Endothelial cell of umbilical vein (primary cell): Measurements from ENCODE around the gene CCDC126. TPM values are rescaled to one million over a fixed set of nuclear protein-coding genes. Genes with fewer than 3 reads are reported as not detected.

Experiments used
- BruUV-seq: library from RNA; stranded (reverse); fragments of 400-500 nt; replicated peaks from 2 replicates; lab custom pipeline; 2021; lab: Mats Ljungman, UMichigan
- CTCF ChIA-PET: fragments of 300-600, 350-600 bp; sonication (Branson Sonifier 250); formaldehyde crosslinking; loops from one replicate; lab custom pipeline; 2021; ENCODE audit warnings: antibody characterized with exemption, inconsistent platforms; lab: Charles Lee
- POLR2A ChIA-PET: fragments of 300-600, 350-600 bp; sonication (Branson Sonifier 250); formaldehyde crosslinking; loops from one replicate; lab custom pipeline; 2021; ENCODE audit warnings: antibody characterized with exemption, inconsistent platforms; lab: Charles Lee
- DNase-seq: peaks from one replicate; pipeline ENCODE4 v3.0.0-alpha.2; 2011; ENCODE audit warnings: low read depth, low spot score
- FAIRE-seq: peaks from 2 replicates; lab custom pipeline; 2011; peaks lifted over from hg19 to GRCh38; lab: Jason Lieb, UNC
- H2AFZ ChIP-seq: 2 replicates; pipeline ENCODE4 v1.6.0; 2012; ENCODE audit warnings: low read depth, low read length, control low read depth, inconsistent platforms
- H3K27ac ChIP-seq: 2 replicates; pipeline ENCODE4 v1.5.1; 2011; ENCODE audit warnings: low read depth, mild to moderate bottlenecking, control low read depth, low read length, moderate library complexity; ENCODE audit not compliant: insufficient read depth
- H3K27me3 ChIP-seq, 2 experiments: 2 replicates each; pipeline versions ENCODE4 v1.6.0 to v1.6.1; 2011; ENCODE audit warnings: low read length in 2 of 2, mixed read lengths in 1 of 2; ENCODE audit not compliant: control insufficient read depth in 2 of 2, insufficient read depth in 2 of 2
- H3K36me3 ChIP-seq, 2 experiments: 2 replicates in 1 of 2; 3 replicates in 1 of 2; pipeline ENCODE4 v1.5.1; 2011; ENCODE audit warnings: low read length in 2 of 2, mild to moderate bottlenecking in 1 of 2, moderate library complexity in 1 of 2; ENCODE audit not compliant: control insufficient read depth in 2 of 2, insufficient read depth in 2 of 2; ENCODE audit errors: extremely low read depth in 1 of 2
- H3K4me1 ChIP-seq: 3 replicates; pipeline ENCODE4 v1.5.1; 2011; ENCODE audit warnings: mild to moderate bottlenecking, low read length; ENCODE audit not compliant: control insufficient read depth, insufficient read depth; ENCODE audit errors: extremely low read depth
- H3K4me2 ChIP-seq: 2 replicates; pipeline ENCODE4 v1.6.1; 2011; ENCODE audit warnings: low read length, control low read depth, mixed read lengths; ENCODE audit not compliant: insufficient read depth
- H3K4me3 ChIP-seq, 3 experiments: fragments of 200-600 bp in 1 of 3; sonication (generic), shearing (Covaris generic) in 1 of 3; replicated peaks in 1 of 3; 2 replicates each; pipeline ENCODE4 v1.5.1; 2011 to 2016; ENCODE audit warnings: control low read depth in 3 of 3, low read length in 3 of 3, mild to moderate bottlenecking in 2 of 3, inconsistent platforms in 1 of 3, low read depth in 1 of 3, moderate library complexity in 1 of 3; ENCODE audit not compliant: insufficient read depth in 1 of 3
- H3K79me2 ChIP-seq: 2 replicates; pipeline ENCODE4 v1.6.0; 2012; ENCODE audit warnings: low read length, inconsistent platforms; ENCODE audit not compliant: control insufficient read depth, insufficient read depth
- H3K9ac ChIP-seq: replicated peaks from 2 replicates; pipeline ENCODE3; 2011; ENCODE audit warnings: low read length, control low read depth; ENCODE audit not compliant: insufficient read depth; ENCODE audit errors: extremely low read depth
- H3K9me1 ChIP-seq: replicated peaks from 3 replicates; pipeline ENCODE4 v1.6.0; 2011; ENCODE audit warnings: mild to moderate bottlenecking, low read length; ENCODE audit not compliant: control insufficient read depth, insufficient read depth; ENCODE audit errors: extremely low read depth
- H3K9me3 ChIP-seq: replicated peaks from 2 replicates; pipeline ENCODE4 v1.5.1; 2012; ENCODE audit warnings: low read length, inconsistent platforms; ENCODE audit not compliant: control insufficient read depth, insufficient read depth
- H4K20me1 ChIP-seq: replicated peaks from 2 replicates; pipeline ENCODE3; 2011; ENCODE audit warnings: mild to moderate bottlenecking, low read length; ENCODE audit not compliant: control insufficient read depth, insufficient read depth; ENCODE audit errors: extremely low read depth
- EZH2 ChIP-seq: IDR thresholded peaks from 2 replicates; pipeline ENCODE4 v1.6.1; 2012; ENCODE audit warnings: borderline replicate concordance, low read depth, mild to moderate bottlenecking, moderate library complexity, low read length, inconsistent platforms; ENCODE audit not compliant: severe bottlenecking
- FOS ChIP-seq: IDR thresholded peaks from 2 replicates; pipeline ENCODE4 v1.6.1; 2011; ENCODE audit warnings: mild to moderate bottlenecking, low read length, moderate library complexity, borderline replicate concordance; ENCODE audit not compliant: insufficient read depth
- GATA2 ChIP-seq: IDR thresholded peaks from 2 replicates; pipeline ENCODE4 v1.7.0; 2011; ENCODE audit warnings: low read depth, mild to moderate bottlenecking, moderate library complexity, mixed read lengths, low read length; ENCODE audit not compliant: insufficient read length, insufficient read depth
- JUN ChIP-seq: IDR thresholded peaks from 2 replicates; pipeline ENCODE4 v1.6.1; 2011; ENCODE audit warnings: borderline replicate concordance, low read depth; ENCODE audit not compliant: insufficient read length, insufficient read depth
- MYC ChIP-seq: IDR thresholded peaks from one replicate; pipeline ENCODE4 v1.6.1; 2011; ENCODE audit warnings: mild to moderate bottlenecking, low read depth, low read length
- POLR2A ChIP-seq: IDR thresholded peaks from 2 replicates; pipeline ENCODE4 v1.6.1; 2012; ENCODE audit warnings: low read depth, mild to moderate bottlenecking, control low read depth, low read length
- POLR2AphosphoS5 ChIP-seq: IDR thresholded peaks from 2 replicates; pipeline ENCODE4 v1.6.1; 2012; ENCODE audit warnings: low read depth, mild to moderate bottlenecking, control low read depth, low read length, moderate library complexity; ENCODE audit not compliant: insufficient read depth
- dilution Hi-C: fragments of 300-500 bp; cut with MboI; formaldehyde crosslinking; loops from one replicate; pipeline ENCODE4 v1.15.0; 2019; ENCODE audit warnings: low sequenced_read_pairs; ENCODE audit not compliant: extremely low pct_ligation_motif_present
- intact Hi-C: fragments of 100-400 bp; cut with micrococcal nuclease; formaldehyde crosslinking; loops from one replicate; pipeline ENCODE4 v1.10.0; 2022
- polyA plus RNA-seq, 4 experiments: library from polyadenylated mRNA; depleted of rRNA in 3 of 4; stranded (reverse) in 3 of 4; unstranded in 1 of 4; fragments of >200 nt; gene quantifications; 2 replicates each; pipeline versions ENCODE4 v1.2.1 to v1.2.3, GENCODE V29; 2011 to 2012; ENCODE audit warnings: missing spikeins in 1 of 4
- total RNA-seq: library from RNA; stranded (reverse); gene quantifications from 2 replicates; pipeline ENCODE4 v1.2.3, GENCODE V29; 2021
- TF ChIP-seq, protein P1 (sequence below): IDR thresholded peaks from 2 replicates; pipeline ENCODE4 v1.6.1; 2011; ENCODE audit not compliant: insufficient read depth, insufficient read length
- TF ChIP-seq, protein P2 (sequence below), 2 donors: IDR thresholded peaks; 1 replicate in 1 of 2; 2 replicates in 1 of 2; pipeline ENCODE4 v1.5.1; 2011; ENCODE audit warnings: low read length in 2 of 2, mild to moderate bottlenecking in 2 of 2, moderate library complexity in 2 of 2, control low read depth in 1 of 2, inconsistent platforms in 1 of 2, low read depth in 1 of 2; ENCODE audit not compliant: insufficient read depth in 1 of 2; ENCODE audit errors: extremely low read depth in 1 of 2

The CCDC126 gene
- total and polyA plus RNA-seq, 2 donors (not counting 3 experiments of a cell fraction or from before 2014, with no cell fraction given), result 4.9 to 8.6 TPM

DNA sequence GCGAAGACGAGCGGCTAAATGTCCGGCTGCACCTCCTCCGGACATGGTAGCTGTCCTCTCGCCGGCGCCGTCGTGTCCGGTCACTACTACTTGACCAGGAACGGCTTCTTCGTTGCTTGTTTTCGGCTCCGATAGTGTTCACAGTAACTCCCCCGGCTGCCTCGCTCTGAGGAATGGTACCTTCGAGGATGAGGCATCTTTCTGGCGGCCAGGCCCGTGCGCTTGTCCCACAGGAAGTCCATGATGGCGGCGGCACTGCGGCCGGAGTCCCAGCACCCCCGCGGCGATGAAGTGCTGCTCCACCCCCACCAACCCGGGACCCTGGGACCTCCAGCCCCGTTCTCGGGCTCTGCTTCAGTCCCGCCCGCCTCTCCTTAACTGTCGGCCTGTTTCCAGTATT lies 11.0 kb upstream of the CCDC126 start:
- dilution Hi-C loops, result no loop called here
- CTCF ChIA-PET, result no interaction called here

More for the DNA sequence above, 11.0 kb upstream of the CCDC126 start:
- H2AFZ ChIP-seq, result no peak overlapping the region
- H3K9me1 ChIP-seq, result no peaks in the 10 kb centered on the region
- no peaks in the 10 kb centered on the region for H3K36me3 ChIP-seq
- H3K4me2 ChIP-seq, result no peak overlapping the region
- no peak overlapping the region for H3K4me3 ChIP-seq
- no peaks in the 10 kb centered on the region for H3K9me3 ChIP-seq
- DNase-seq (no peak), FAIRE-seq (no peak)
- intact Hi-C loops, result no loop called here
- TF ChIP-seq, protein P1, sequence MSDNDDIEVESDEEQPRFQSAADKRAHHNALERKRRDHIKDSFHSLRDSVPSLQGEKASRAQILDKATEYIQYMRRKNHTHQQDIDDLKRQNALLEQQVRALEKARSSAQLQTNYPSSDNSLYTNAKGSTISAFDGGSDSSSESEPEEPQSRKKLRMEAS, result no peak
- no peak for TF ChIP-seq EZH2
- no peak for TF ChIP-seq JUN
- no peak for TF ChIP-seq GATA2
- no peak for TF ChIP-seq POLR2A
- TF ChIP-seq MYC, result no peak
- TF ChIP-seq, protein P2, sequence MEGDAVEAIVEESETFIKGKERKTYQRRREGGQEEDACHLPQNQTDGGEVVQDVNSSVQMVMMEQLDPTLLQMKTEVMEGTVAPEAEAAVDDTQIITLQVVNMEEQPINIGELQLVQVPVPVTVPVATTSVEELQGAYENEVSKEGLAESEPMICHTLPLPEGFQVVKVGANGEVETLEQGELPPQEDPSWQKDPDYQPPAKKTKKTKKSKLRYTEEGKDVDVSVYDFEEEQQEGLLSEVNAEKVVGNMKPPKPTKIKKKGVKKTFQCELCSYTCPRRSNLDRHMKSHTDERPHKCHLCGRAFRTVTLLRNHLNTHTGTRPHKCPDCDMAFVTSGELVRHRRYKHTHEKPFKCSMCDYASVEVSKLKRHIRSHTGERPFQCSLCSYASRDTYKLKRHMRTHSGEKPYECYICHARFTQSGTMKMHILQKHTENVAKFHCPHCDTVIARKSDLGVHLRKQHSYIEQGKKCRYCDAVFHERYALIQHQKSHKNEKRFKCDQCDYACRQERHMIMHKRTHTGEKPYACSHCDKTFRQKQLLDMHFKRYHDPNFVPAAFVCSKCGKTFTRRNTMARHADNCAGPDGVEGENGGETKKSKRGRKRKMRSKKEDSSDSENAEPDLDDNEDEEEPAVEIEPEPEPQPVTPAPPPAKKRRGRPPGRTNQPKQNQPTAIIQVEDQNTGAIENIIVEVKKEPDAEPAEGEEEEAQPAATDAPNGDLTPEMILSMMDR (IDR thresholded peaks at IDR 0.05; ENCODE audit: extremely low read depth in 1 of 2, insufficient read depth in 1 of 2, low read depth in 1 of 2, low read length in 2 of 2), result no peak
- TF ChIP-seq FOS, result no peak
- TF ChIP-seq POLR2AphosphoS5, result no peak
- BruUV-seq, result no TSS peak
- H3K79me2 ChIP-seq, result no peaks in the 10 kb centered on the region
- no peaks in the 10 kb centered on the region for H4K20me1 ChIP-seq
- POLR2A ChIA-PET, result no interaction called here
- no peak overlapping the region for H3K9ac ChIP-seq
- no peaks in the 10 kb centered on the region for H3K4me1 ChIP-seq
- H3K27me3 ChIP-seq, result no peaks in the 10 kb centered on the region
- no peak overlapping the region for H3K27ac ChIP-seq
